ENCODE data around the gene BMPER. TPM values are rescaled to one million over a fixed set of nuclear protein-coding genes. Genes with fewer than 3 reads are reported as not detected.

The BMPER gene
- total RNA-seq, 3 donors from 2014 or later (not counting 1 experiment from before 2014, with no cell fraction given) = 0.32 to 0.64 (median 0.50) TPM

DNA sequence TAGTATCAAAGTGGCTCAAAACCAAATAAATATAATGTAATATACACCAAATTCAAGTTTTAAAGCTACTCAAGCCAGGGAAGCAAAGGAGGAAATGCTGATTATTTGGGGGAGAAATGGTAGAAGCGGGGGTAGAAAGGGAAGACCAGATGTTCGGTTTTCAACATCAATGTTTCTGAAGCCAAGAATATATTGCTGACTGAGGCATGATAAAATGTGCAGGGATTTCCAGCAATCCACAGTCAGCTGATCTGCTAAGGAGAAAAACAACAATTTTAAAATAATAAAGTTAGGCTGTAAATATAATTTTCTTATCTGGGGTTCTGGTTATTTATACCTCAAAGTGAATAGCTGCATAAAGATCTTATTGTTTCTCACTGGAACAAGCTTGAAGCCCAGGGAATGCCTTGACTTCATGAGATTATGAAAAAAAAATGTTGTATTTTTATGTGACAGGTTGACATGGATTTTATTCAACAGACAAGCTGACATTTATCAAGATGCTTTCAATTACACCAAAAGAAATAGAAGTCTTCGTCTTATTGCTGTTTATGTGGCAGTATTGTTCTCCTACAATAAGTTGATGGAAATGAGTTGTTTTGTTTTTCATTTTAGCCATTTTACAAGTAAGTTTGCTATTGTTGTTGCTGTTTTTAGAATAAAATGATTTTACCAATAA is 28.6 kb upstream of the BMPER start:
- H3K4me3 ChIP-seq (ENCODE audit: low read length) = no peak overlapping the region
- H3K9me3 ChIP-seq (ENCODE audit: control insufficient read depth, insufficient read depth, low read length) = no peaks in the 10 kb centered on the region
- no peaks in the 10 kb centered on the region for H3K36me3 ChIP-seq (ENCODE audit: control insufficient read depth, insufficient read depth, low read length)
- no peaks in the 10 kb centered on the region for H3K9me3 Mint-ChIP-seq
- no peak for TF ChIP-seq CTCF (IDR thresholded peaks at IDR 0.05)
- no peaks in the 10 kb centered on the region for H3K36me3 Mint-ChIP-seq
- H3K4me1 Mint-ChIP-seq = no peaks in the 10 kb centered on the region
- peaks cover 2 to 15% of the 10 kb centered on the region in 2 donors for H3K27me3 Mint-ChIP-seq (ENCODE audit: low read depth in 2 of 2)
- intact Hi-C loops (cut with micrococcal nuclease) = no loop called here
- WGBS (ENCODE audit: insufficient coverage) = 98% methylated on average over 2 of the region's 3 CpGs
- no peaks in the 10 kb centered on the region for H3K4me1 ChIP-seq (ENCODE audit: control insufficient read depth, insufficient read depth, low read length)
- DNase-seq (no peak), ATAC-seq (no peak)
- no peaks in the 10 kb centered on the region for H3K27me3 ChIP-seq (ENCODE audit: control insufficient read depth, insufficient read depth, low read length)
- H3K27ac Mint-ChIP-seq = no peak overlapping the region
- no peak overlapping the region for H3K4me3 Mint-ChIP-seq
- no peak overlapping the region for H3K27ac ChIP-seq (ENCODE audit: low read length)

- Histone ChIP-seq H3K27ac (ENCODE audit: low read length) (no peak overlapping the region), H3K4me1 (ENCODE audit: control insufficient read depth, insufficient read depth, low read length) (no peaks in the 10 kb centered on the region), H3K27me3 (ENCODE audit: control insufficient read depth, insufficient read depth, low read length) (no peaks in the 10 kb centered on the region), H3K4me3 (ENCODE audit: low read length) (no peak overlapping the region), H3K9me3 (ENCODE audit: control insufficient read depth, insufficient read depth, low read length) (no peaks in the 10 kb centered on the region), H3K36me3 (ENCODE audit: control insufficient read depth, insufficient read depth, low read length) (no peaks in the 10 kb centered on the region)
- intact Hi-C loops (cut with micrococcal nuclease) = no loop called here
- H3K27ac Mint-ChIP-seq = no peak overlapping the region
- peaks cover 0 to 6% of the 10 kb centered on the region in 2 donors for H3K4me1 Mint-ChIP-seq
- H3K4me3 Mint-ChIP-seq = no peak overlapping the region
- DNase-seq = no peak
- ATAC-seq = no peak
- no peak for TF ChIP-seq CTCF (IDR thresholded peaks at IDR 0.05)
- H3K9me3 Mint-ChIP-seq = no peaks in the 10 kb centered on the region
- H3K27me3 Mint-ChIP-seq (ENCODE audit: low read depth in 2 of 2) = peaks cover 2 to 15% of the 10 kb centered on the region in 2 donors
- H3K36me3 Mint-ChIP-seq = no peaks in the 10 kb centered on the region
Measured at GRCh38 chr7:33880787-33881186, 24.6 kb upstream of the BMPER start.

DNA sequence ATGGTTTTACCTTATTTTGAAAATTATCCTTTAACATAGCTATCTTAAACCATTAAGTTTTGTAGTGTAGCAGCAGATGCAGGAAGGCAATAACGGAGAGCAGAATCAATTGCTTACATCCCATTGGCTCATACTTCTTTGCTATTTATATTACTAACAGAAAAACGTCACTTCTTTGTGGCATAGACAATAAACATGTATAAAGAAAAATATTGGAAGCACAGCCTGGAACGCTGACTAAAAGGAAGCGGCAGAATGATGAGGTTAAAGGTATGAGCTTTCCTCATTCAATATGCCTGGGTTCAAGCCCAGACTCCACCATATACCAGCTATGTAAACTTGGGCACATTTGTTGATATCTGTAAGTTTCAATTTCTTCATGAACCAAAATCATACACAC is 24.0 kb upstream of the BMPER start:
- Histone ChIP-seq H3K36me3 (ENCODE audit: control insufficient read depth, insufficient read depth, low read length) (no peaks in the 10 kb centered on the region), H3K27ac (ENCODE audit: low read length) (no peak overlapping the region), H3K4me3 (ENCODE audit: low read length) (no peak overlapping the region), H3K4me1 (ENCODE audit: control insufficient read depth, insufficient read depth, low read length) (no peaks in the 10 kb centered on the region), H3K9me3 (ENCODE audit: control insufficient read depth, insufficient read depth, low read length) (no peaks in the 10 kb centered on the region), H3K27me3 (ENCODE audit: control insufficient read depth, insufficient read depth, low read length) (no peaks in the 10 kb centered on the region)
- no peak for ATAC-seq
- Mint-ChIP-seq H3K27me3 (ENCODE audit: low read depth in 2 of 2) (peaks cover 2 to 12% of the 10 kb centered on the region in 2 donors), H3K36me3 (no peaks in the 10 kb centered on the region), H3K27ac (no peak overlapping the region), H3K9me3 (no peaks in the 10 kb centered on the region), H3K4me1 (peaks cover 0 to 6% of the 10 kb centered on the region in 2 donors), H3K4me3 (no peak overlapping the region)
- intact Hi-C loops (cut with micrococcal nuclease) = no loop called here
- WGBS (ENCODE audit: insufficient coverage) = no CpG with 5 or more reads among the region's 4 CpGs
- no peak for TF ChIP-seq CTCF (IDR thresholded peaks at IDR 0.05)
- DNase-seq = no peak
